Stimulated activated CD4-positive, alpha-beta T cell treated with anti-CD3 and anti-CD28 coated beads, Interleukin-4, amount 100 ng/mL, for 48 hours (primary cell): ENCODE measurements around the gene SEMA6C.
"Not testable (repeated sequence)": the region's sequence is repeated elsewhere in the genome, so short reads cannot be mapped to it uniquely, and the experiment has no call there.

Source experiments
- DNase-seq, 2 donors: peaks; one replicate each; pipeline ENCODE4 v3.0.0-alpha.2; 2020; ENCODE audit warnings: low read depth in 2 of 2

Gene SEMA6C

GRCh38 chr1:151146412-151147131, at the start of gene SEMA6C:
SEMA6C (minus strand) TSS chr1:151146631; CDS start chr1:151142621, 4,010 bp downstream.
- DNase-seq: peak; percentile 75 to 86

- DNase-seq: not testable (repeated sequence)
These were observed 48.6 kb upstream of the SEMA6C start for GRCh38 chr1:151194894-151195594.

GRCh38 chr1:151193856-151194255, 47.4 kb upstream of the SEMA6C start:
- DNase-seq: no peak

GRCh38 chr1:151193304-151193703, 46.9 kb upstream of the SEMA6C start:
- DNase-seq: no peak

GRCh38 chr1:151192047-151192446, 45.6 kb upstream of the SEMA6C start:
- DNase-seq: no peak

- peak; percentile 80 to 83 for DNase-seq
These were observed 43.4 kb upstream of the SEMA6C start, which contains the start of gene VPS72 for GRCh38 chr1:151189637-151190445. VPS72 (minus strand) TSS chr1:151190197; CDS start chr1:151190121, 76 bp downstream.

- not testable (repeated sequence) for DNase-seq
These were observed 42.2 kb upstream of the SEMA6C start for GRCh38 chr1:151188667-151189066.

GRCh38 chr1:151187205-151187604, 40.8 kb upstream of the SEMA6C start:
- no peak for DNase-seq

GRCh38 chr1:151184211-151184610, 37.8 kb upstream of the SEMA6C start:
- no peak for DNase-seq

- no peak for DNase-seq
These were observed 30.1 kb upstream of the SEMA6C start for GRCh38 chr1:151176514-151177045.

GRCh38 chr1:151175863-151176262, 29.4 kb upstream of the SEMA6C start, which contains the start of gene TMOD4:
TMOD4 (minus strand) TSS chr1:151175981; CDS start chr1:151174875, 1,106 bp downstream.
- no peak for DNase-seq

- no peak for DNase-seq
These were observed 28.8 kb upstream of the SEMA6C start for GRCh38 chr1:151175041-151175741.

GRCh38 chr1:151171190-151171589, 24.8 kb upstream of the SEMA6C start:
- no peak for DNase-seq

- DNase-seq: no peak
These were observed 20.7 kb upstream of the SEMA6C start for GRCh38 chr1:151167116-151167515.

- DNase-seq: no peak
These were observed 20.1 kb upstream of the SEMA6C start for GRCh38 chr1:151166505-151166956.

- DNase-seq: peak; percentile 92 to 95
These were observed 19.5 kb upstream of the SEMA6C start, which contains the start of the genes LYSMD1 and SCNM1 for GRCh38 chr1:151165738-151166504. LYSMD1 (minus strand) TSS chr1:151165902; CDS start chr1:151165258, 644 bp downstream. SCNM1 (plus strand) TSS chr1:151166144; CDS start chr1:151166153, 9 bp downstream.

- DNase-seq: no peak
These were observed 18.9 kb upstream of the SEMA6C start for GRCh38 chr1:151165281-151165737.

- DNase-seq: no peak
These were observed 18.4 kb upstream of the SEMA6C start for GRCh38 chr1:151164732-151165280.

GRCh38 chr1:151159373-151159772, 12.9 kb upstream of the SEMA6C start:
- no peak for DNase-seq
